Breast epithelium (tissue), 4 donors: ENCODE results near the gene MKRN1. TPM values are rescaled to one million over a fixed set of nuclear protein-coding genes. Genes with fewer than 3 reads are reported as not detected.
A peak's percentile ranks its signal among the peaks of the same experiment; 100 is the strongest.

Experiments used
- DNase-seq, 2 donors: peaks; one replicate each; pipeline ENCODE4 v3.0.0-alpha.2; 2019; ENCODE audit warnings: low spot score in 2 of 2
- H3K27ac ChIP-seq, 2 donors: fragments of 200-600 bp; sonication (generic) in 1 of 2; one replicate each; pipeline ENCODE4 v1.5.1; 2016 to 2019; ENCODE audit warnings: mild to moderate bottlenecking in 1 of 2
- H3K27me3 ChIP-seq, 2 donors: fragments of 200-600 bp; sonication (generic) in 1 of 2; one replicate each; pipeline versions ENCODE4 v1.5.1 to v1.6.0; 2017 to 2019; ENCODE audit warnings: control low read depth in 1 of 2, mild to moderate bottlenecking in 1 of 2
- H3K36me3 ChIP-seq: fragments of 200-600 bp; one replicate; pipeline ENCODE4 v1.5.1; 2019
- H3K4me1 ChIP-seq, 2 donors: fragments of 200-600 bp; sonication (generic); one replicate each; pipeline ENCODE4 v1.5.1; 2016 to 2019; ENCODE audit warnings: control low read depth in 1 of 2
- H3K4me3 ChIP-seq, 3 donors: fragments of 200-600 bp; sonication (generic); 1 replicate in 2 of 3; 2 replicates in 1 of 3; pipeline ENCODE4 v1.5.1; 2016 to 2019; ENCODE audit warnings: mild to moderate bottlenecking in 3 of 3, moderate library complexity in 2 of 3
- H3K9me3 ChIP-seq, 2 donors: fragments of 200-600 bp; sonication (generic) in 1 of 2; one replicate each; pipeline ENCODE4 v1.5.1; 2016 to 2019; ENCODE audit warnings: control low read depth in 1 of 2
- CTCF ChIP-seq, 3 donors: fragments of 450-650 bp; IDR thresholded peaks; one replicate each; pipeline ENCODE4 v1.5.1; 2016 to 2017; ENCODE audit warnings: antibody characterized with exemption in 3 of 3, mild to moderate bottlenecking in 3 of 3, moderate library complexity in 3 of 3
- POLR2A ChIP-seq: fragments of 450-650 bp; IDR thresholded peaks from one replicate; pipeline ENCODE4 v1.6.1; 2016; ENCODE audit warnings: antibody characterized with exemption, mild to moderate bottlenecking, moderate library complexity
- POLR2AphosphoS5 ChIP-seq, 3 donors: sonication (generic); formaldehyde crosslinking; IDR thresholded peaks; one replicate each; pipeline ENCODE4 v1.6.1; 2017; ENCODE audit warnings: antibody characterized with exemption in 3 of 3
- intact Hi-C: fragments of 100-400 bp; cut with DNase I; formaldehyde crosslinking; loops from one replicate; pipeline ENCODE4 v1.15.1; 2023; ENCODE audit warnings: low total_unique reads
- total RNA-seq, 3 donors: library from RNA; depleted of rRNA; stranded (reverse); fragments of >200 nt; gene quantifications; one replicate each; pipeline ENCODE4 v1.1.0, GENCODE V29; 2016

The MKRN1 gene
- total RNA-seq, 3 donors from 2014 or later: 58.7 to 96.2 (median 85.0) TPM

GRCh38 chr7:140435252-140435895 lies 43.9 kb downstream of the MKRN1 start:
- TF ChIP-seq POLR2AphosphoS5 (IDR thresholded peaks at IDR 0.05) (no peak), CTCF (IDR thresholded peaks at IDR 0.05) (no peak), POLR2A (no peak)
- no peaks in the 10 kb centered on the region for H3K4me1 ChIP-seq
- DNase-seq: no peak
- H3K36me3 ChIP-seq: no peaks in the 10 kb centered on the region
- intact Hi-C loops: no loop called here
- no peaks in the 10 kb centered on the region for H3K9me3 ChIP-seq
- H3K4me3 ChIP-seq: peak overlapping the region in 2 of 3 donors; percentile 25 to 59
- no peak overlapping the region for H3K27ac ChIP-seq
- H3K27me3 ChIP-seq: no peaks in the 10 kb centered on the region

- no peak for DNase-seq
- no peaks in the 10 kb centered on the region for H3K4me1 ChIP-seq
- H3K27me3 ChIP-seq: no peaks in the 10 kb centered on the region
- intact Hi-C loops: no loop called here
- no peaks in the 10 kb centered on the region for H3K36me3 ChIP-seq
- H3K9me3 ChIP-seq: no peaks in the 10 kb centered on the region
- no peak for TF ChIP-seq POLR2AphosphoS5 (IDR thresholded peaks at IDR 0.05)
- no peak for TF ChIP-seq CTCF (IDR thresholded peaks at IDR 0.05)
- TF ChIP-seq POLR2A: no peak
- H3K4me3 ChIP-seq: no peak overlapping the region
- H3K27ac ChIP-seq: no peak overlapping the region
These were observed 45.9 kb downstream of the MKRN1 start for GRCh38 chr7:140433396-140433795.

DNA sequence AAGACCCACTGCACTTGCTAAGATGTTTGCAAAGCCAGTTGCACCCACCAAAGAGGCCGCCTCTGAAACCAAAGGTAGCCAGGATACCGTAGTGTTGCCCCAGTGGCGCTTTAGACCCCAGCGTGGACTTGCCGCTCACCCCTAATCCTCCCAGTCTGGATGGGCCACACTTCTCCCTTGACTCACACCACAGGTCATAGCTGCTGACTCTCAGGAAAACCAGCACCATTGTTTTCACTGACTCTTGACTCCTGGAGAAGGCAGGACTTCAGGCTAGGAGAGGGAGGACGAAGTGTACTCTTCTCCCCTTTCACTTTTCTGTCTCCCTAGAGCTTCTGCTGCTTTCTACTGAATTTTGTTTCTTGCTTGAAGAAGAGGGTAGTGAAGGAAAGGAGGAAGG lies 53.2 kb downstream of the MKRN1 start:
- no peak for DNase-seq
- no peak for TF ChIP-seq CTCF (IDR thresholded peaks at IDR 0.05)
- TF ChIP-seq POLR2AphosphoS5 (IDR thresholded peaks at IDR 0.05): no peak
- TF ChIP-seq POLR2A: no peak
- Histone ChIP-seq H3K4me3 (no peak overlapping the region), H3K27ac (no peak overlapping the region), H3K27me3 (no peaks in the 10 kb centered on the region), H3K9me3 (no peaks in the 10 kb centered on the region), H3K4me1 (no peaks in the 10 kb centered on the region), H3K36me3 (no peaks in the 10 kb centered on the region)
- intact Hi-C loops: loop anchor here (5.0 kb wide), 1 partner anchor 1026 kb away; no protein-coding TSS in a partner anchor

DNA sequence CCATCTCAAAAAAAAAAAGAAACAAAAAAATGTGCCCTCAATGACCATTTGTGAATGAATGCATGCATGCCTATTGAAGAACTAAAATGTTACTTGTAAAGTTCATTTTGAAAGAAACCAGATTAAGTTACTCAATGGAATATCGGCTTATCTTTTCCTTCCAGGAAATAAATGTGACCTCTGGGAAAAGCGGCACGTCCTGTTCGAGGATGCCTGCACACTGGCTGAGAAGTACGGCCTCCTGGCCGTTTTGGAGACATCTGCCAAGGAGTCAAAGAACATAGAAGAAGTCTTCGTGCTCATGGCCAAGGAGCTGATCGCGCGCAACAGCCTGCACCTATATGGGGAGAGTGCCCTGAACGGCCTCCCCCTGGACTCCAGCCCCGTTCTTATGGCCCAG lies 53.6 kb downstream of the MKRN1 start:
- no peak overlapping the region for H3K4me3 ChIP-seq
- no peaks in the 10 kb centered on the region for H3K36me3 ChIP-seq
- DNase-seq: no peak
- no peaks in the 10 kb centered on the region for H3K9me3 ChIP-seq
- H3K4me1 ChIP-seq: no peaks in the 10 kb centered on the region
- H3K27ac ChIP-seq: no peak overlapping the region
- no peaks in the 10 kb centered on the region for H3K27me3 ChIP-seq
- intact Hi-C loops: loop anchor here (5.0 kb wide), 1 partner anchor 1027 kb away; no protein-coding TSS in a partner anchor
- TF ChIP-seq POLR2AphosphoS5 (IDR thresholded peaks at IDR 0.05): no peak
- no peak for TF ChIP-seq POLR2A
- no peak for TF ChIP-seq CTCF (IDR thresholded peaks at IDR 0.05)

DNA sequence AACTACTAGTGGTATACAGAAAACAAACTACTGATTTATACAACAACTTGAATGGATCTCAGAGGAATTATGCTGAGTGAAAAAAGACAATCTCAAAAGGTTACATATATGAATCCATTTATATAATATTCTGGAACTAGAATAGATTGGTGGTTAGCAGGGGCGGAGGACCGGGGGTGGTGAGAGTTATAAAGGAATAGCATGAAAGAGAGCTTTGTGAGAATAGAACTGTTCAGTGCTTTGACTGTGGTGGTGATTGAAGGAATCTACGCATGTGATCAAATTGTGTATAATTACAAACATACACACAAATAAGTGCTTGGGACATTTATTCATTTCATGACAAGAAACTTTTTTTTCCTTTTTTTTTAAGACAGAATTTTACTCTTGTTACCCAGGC lies 55.8 kb downstream of the MKRN1 start:
- TF ChIP-seq POLR2A (no peak), POLR2AphosphoS5 (IDR thresholded peaks at IDR 0.05) (no peak), CTCF (IDR thresholded peaks at IDR 0.05) (no peak)
- intact Hi-C loops: no loop called here
- H3K27me3 ChIP-seq: no peaks in the 10 kb centered on the region
- no peaks in the 10 kb centered on the region for H3K9me3 ChIP-seq
- H3K36me3 ChIP-seq: no peaks in the 10 kb centered on the region
- H3K4me3 ChIP-seq: no peak overlapping the region
- H3K27ac ChIP-seq: no peak overlapping the region
- H3K4me1 ChIP-seq: no peaks in the 10 kb centered on the region
- DNase-seq: no peak
